ENCODE data around the gene CDYL2. TPM values are rescaled to one million over a fixed set of nuclear protein-coding genes. Genes with fewer than 3 reads are reported as not detected.

Gene CDYL2
- total RNA-seq, 1 donor from 2014 or later, result 4.9 TPM

DNA sequence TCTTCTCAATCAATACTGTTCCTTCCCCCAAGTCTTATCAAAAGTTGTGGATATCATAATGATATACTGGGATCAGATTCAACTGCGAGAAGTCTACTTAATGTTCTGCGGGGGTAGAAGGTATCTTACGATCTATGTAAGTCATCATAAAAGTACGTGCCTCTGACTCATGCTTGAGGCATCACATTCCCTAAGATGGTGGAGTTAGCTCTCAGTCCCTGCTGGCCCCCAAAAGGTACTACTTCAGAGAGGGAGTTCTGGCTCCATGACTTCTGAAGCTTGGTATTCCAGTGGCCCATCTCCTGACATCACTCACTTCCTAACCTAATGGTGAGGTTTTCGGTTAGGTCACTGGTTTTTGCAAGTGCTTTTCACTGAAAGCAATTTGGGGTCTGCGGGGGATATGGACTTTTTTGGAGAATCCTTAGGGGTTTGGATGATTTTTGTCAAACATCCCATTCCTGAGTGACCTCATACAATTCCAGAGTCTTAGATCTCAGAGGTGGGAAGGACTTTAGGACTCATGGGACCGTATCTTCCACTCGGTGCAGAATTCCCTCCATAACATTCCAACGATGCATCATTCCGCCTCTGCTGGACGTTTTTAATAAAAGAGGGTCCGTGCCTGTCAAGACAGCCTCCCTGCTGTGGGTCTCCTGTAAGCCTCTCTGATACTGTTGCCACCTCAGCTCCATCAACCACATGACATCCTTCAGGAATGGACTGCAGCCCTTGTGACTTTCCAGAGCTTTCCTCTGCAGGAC, 189.3 kb downstream of the CDYL2 start:
- no peaks in the 10 kb centered on the region for H3K9me3 ChIP-seq (ENCODE audit: low read depth)
- no peak overlapping the region for H3K9ac ChIP-seq
- no peaks in the 10 kb centered on the region for H3K36me3 ChIP-seq
- Mint-ChIP-seq H3K27ac (no peak overlapping the region), H3K9me3 (peaks cover 9% of the 10 kb centered on the region), H3K4me3 (peak overlapping the region; percentile 36), H3K4me1 (no peaks in the 10 kb centered on the region), H3K27me3 (ENCODE audit: insufficient read depth, low read depth) (peaks cover 6% of the 10 kb centered on the region), H3K36me3 (peaks cover 6% of the 10 kb centered on the region)
- H4K20me1 ChIP-seq (ENCODE audit: low read depth), result no peaks in the 10 kb centered on the region
- H3F3A ChIP-seq (ENCODE audit: low read depth), result no peaks in the 10 kb centered on the region
- no peaks in the 10 kb centered on the region for H3K27me3 ChIP-seq
- H3K4me2 ChIP-seq, result no peak overlapping the region
- TF ChIP-seq, protein P1, sequence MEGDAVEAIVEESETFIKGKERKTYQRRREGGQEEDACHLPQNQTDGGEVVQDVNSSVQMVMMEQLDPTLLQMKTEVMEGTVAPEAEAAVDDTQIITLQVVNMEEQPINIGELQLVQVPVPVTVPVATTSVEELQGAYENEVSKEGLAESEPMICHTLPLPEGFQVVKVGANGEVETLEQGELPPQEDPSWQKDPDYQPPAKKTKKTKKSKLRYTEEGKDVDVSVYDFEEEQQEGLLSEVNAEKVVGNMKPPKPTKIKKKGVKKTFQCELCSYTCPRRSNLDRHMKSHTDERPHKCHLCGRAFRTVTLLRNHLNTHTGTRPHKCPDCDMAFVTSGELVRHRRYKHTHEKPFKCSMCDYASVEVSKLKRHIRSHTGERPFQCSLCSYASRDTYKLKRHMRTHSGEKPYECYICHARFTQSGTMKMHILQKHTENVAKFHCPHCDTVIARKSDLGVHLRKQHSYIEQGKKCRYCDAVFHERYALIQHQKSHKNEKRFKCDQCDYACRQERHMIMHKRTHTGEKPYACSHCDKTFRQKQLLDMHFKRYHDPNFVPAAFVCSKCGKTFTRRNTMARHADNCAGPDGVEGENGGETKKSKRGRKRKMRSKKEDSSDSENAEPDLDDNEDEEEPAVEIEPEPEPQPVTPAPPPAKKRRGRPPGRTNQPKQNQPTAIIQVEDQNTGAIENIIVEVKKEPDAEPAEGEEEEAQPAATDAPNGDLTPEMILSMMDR (IDR thresholded peaks at IDR 0.05), result no peak
- TF ChIP-seq EZH2 (IDR thresholded peaks at IDR 0.05) (no peak), EZH2phosphoT487 (IDR thresholded peaks at IDR 0.05) (no peak)
- no peaks in the 10 kb centered on the region for H3K79me2 ChIP-seq (ENCODE audit: low read depth)
- H3K4me1 ChIP-seq, result peaks cover 3% of the 10 kb centered on the region
- H3K4me3 ChIP-seq, result no peak overlapping the region
- no peak overlapping the region for H2AFZ ChIP-seq (replicated peaks)
- no peak for DNase-seq (ENCODE audit: low spot score)
- no peak overlapping the region for H3K27ac ChIP-seq

DNA sequence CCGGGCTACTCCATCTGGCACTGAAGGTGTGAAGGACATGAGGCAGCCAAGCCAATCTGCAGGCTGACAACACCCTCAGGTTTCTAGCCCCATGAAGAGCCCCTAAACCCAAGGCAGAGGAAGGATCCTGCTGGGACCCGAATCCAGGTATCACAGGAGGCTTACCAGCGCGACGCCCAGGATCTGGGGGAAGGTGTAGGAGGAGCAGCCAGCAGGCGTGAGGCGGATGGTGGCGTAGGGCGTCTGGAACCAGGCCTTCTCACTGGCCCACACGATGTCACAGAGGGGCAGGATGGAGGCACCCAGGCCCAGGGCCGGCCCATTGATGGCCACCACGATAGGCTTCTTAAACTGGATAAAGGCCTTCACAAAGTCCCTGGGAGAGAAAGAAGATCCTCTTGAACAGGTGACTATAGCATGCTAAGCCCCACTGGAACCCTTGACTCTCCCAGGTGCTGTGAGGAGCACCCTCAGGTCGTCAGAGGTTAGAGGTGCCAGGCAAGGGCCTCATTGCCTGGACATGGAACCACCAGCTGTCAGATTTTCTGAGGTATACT, 191.9 kb downstream of the CDYL2 start:
- Histone ChIP-seq H4K20me1 (ENCODE audit: low read depth) (no peaks in the 10 kb centered on the region), H3K27ac (no peak overlapping the region), H3F3A (ENCODE audit: low read depth) (no peaks in the 10 kb centered on the region), H3K4me1 (peaks cover 5% of the 10 kb centered on the region), H3K79me2 (ENCODE audit: low read depth) (no peaks in the 10 kb centered on the region), H3K27me3 (no peaks in the 10 kb centered on the region), H3K4me2 (no peak overlapping the region), H3K36me3 (no peaks in the 10 kb centered on the region), H3K4me3 (no peak overlapping the region), H3K9ac (no peak overlapping the region), H3K9me3 (ENCODE audit: low read depth) (no peaks in the 10 kb centered on the region), H2AFZ (replicated peaks) (no peak overlapping the region)
- Mint-ChIP-seq H3K4me1 (no peaks in the 10 kb centered on the region), H3K27me3 (ENCODE audit: insufficient read depth, low read depth) (peaks cover 3% of the 10 kb centered on the region), H3K4me3 (no peak overlapping the region), H3K27ac (no peak overlapping the region), H3K36me3 (peaks cover 5% of the 10 kb centered on the region), H3K9me3 (peaks cover 9% of the 10 kb centered on the region)
- TF ChIP-seq EZH2 (IDR thresholded peaks at IDR 0.05) (no peak), EZH2phosphoT487 (IDR thresholded peaks at IDR 0.05) (no peak)
- TF ChIP-seq, protein P1 (IDR thresholded peaks at IDR 0.05), result no peak
- no peak for DNase-seq (ENCODE audit: low spot score)

DNA sequence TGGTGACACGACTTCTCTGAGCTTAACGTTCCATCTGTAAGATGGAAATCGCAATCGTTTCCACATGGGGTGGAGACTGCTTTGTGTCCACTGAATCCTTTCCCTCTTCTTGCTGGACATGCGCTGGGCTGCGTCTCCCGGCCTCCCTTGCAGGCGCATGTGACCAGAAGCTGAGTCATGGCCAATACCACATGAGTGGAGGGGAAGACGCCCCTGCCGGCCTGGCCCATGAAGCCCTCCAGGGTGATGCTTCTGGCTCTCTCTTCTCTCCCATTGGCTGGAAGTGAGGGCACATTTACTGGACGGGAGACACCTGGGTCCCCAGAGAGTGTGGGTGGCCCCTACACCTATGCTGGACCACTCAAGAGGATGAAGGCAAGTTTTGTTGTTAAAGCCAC, 192.5 kb downstream of the CDYL2 start:
- no peaks in the 10 kb centered on the region for H3F3A ChIP-seq (ENCODE audit: low read depth)
- Mint-ChIP-seq H3K4me3 (no peak overlapping the region), H3K9me3 (peaks cover 9% of the 10 kb centered on the region), H3K4me1 (no peaks in the 10 kb centered on the region), H3K36me3 (peaks cover 6% of the 10 kb centered on the region), H3K27me3 (ENCODE audit: insufficient read depth, low read depth) (peaks cover 5% of the 10 kb centered on the region), H3K27ac (no peak overlapping the region)
- no peak overlapping the region for H3K4me3 ChIP-seq
- no peaks in the 10 kb centered on the region for H3K9me3 ChIP-seq (ENCODE audit: low read depth)
- no peak overlapping the region for H3K27ac ChIP-seq
- no peaks in the 10 kb centered on the region for H3K79me2 ChIP-seq (ENCODE audit: low read depth)
- no peak overlapping the region for H3K9ac ChIP-seq
- H2AFZ ChIP-seq (replicated peaks), result no peak overlapping the region
- TF ChIP-seq, protein P1 (IDR thresholded peaks at IDR 0.05), result no peak
- TF ChIP-seq EZH2 (IDR thresholded peaks at IDR 0.05) (no peak), EZH2phosphoT487 (IDR thresholded peaks at IDR 0.05) (no peak)
- H3K4me1 ChIP-seq, result peaks cover 5% of the 10 kb centered on the region
- no peak overlapping the region for H3K4me2 ChIP-seq
- DNase-seq (ENCODE audit: low spot score), result no peak
- H4K20me1 ChIP-seq (ENCODE audit: low read depth), result no peaks in the 10 kb centered on the region
- H3K27me3 ChIP-seq, result no peaks in the 10 kb centered on the region
- H3K36me3 ChIP-seq, result no peaks in the 10 kb centered on the region
